Measurements from ENCODE around the gene SLC50A1. TPM values are rescaled to one million over a fixed set of nuclear protein-coding genes. Genes with fewer than 3 reads are reported as not detected.

Gene SLC50A1
- 27.9 and 32.5 TPM in 2 replicates for total RNA-seq

GRCh38 chr1:155135415-155136028, at the start of gene SLC50A1:
Gene SLC50A1 (plus strand): TSS chr1:155135852. CDS start chr1:155135912, 60 bp downstream.
- intact Hi-C loops (cut with micrococcal nuclease), result loop anchor here (1.0 to 5.0 kb wide), 6 partner anchors 8 to 919 kb away; partner anchors contain the start of genes EFNA1, LAMTOR2, RUSC1 and UBE2Q1

GRCh38 chr1:155086128-155086741, 49.4 kb upstream of the SLC50A1 start:
- intact Hi-C loops (cut with micrococcal nuclease), result loop anchor here (1.0 to 5.0 kb wide), 2 partner anchors 82 to 141 kb away; no protein-coding TSS in a partner anchor

- intact Hi-C loops (cut with micrococcal nuclease), result loop anchor here (1.0 to 5.0 kb wide), 2 partner anchors 81 to 140 kb away; no protein-coding TSS in a partner anchor
Measured at GRCh38 chr1:155086856-155087535, 48.7 kb upstream of the SLC50A1 start.

- intact Hi-C loops (cut with micrococcal nuclease), result loop anchor here (1.0 kb wide), 2 partner anchors 76 to 81 kb away; no protein-coding TSS in a partner anchor
Measured at GRCh38 chr1:155091071-155092051, 44.3 kb upstream of the SLC50A1 start.

- intact Hi-C loops (cut with micrococcal nuclease), result no loop called here
Measured at GRCh38 chr1:155092131-155092530, 43.5 kb upstream of the SLC50A1 start.

GRCh38 chr1:155092641-155093040, 43.0 kb upstream of the SLC50A1 start:
- intact Hi-C loops (cut with micrococcal nuclease), result no loop called here

GRCh38 chr1:155093911-155094621, 41.6 kb upstream of the SLC50A1 start:
- intact Hi-C loops (cut with micrococcal nuclease), result no loop called here

GRCh38 chr1:155094622-155094948, 41.1 kb upstream of the SLC50A1 start:
- intact Hi-C loops (cut with micrococcal nuclease), result no loop called here

- intact Hi-C loops (cut with micrococcal nuclease), result no loop called here
Measured at GRCh38 chr1:155099331-155099730, 36.3 kb upstream of the SLC50A1 start.

- intact Hi-C loops (cut with micrococcal nuclease), result no loop called here
Measured at GRCh38 chr1:155103325-155103724, 32.3 kb upstream of the SLC50A1 start.

- intact Hi-C loops (cut with micrococcal nuclease), result no loop called here
Measured at GRCh38 chr1:155104605-155105534, 30.8 kb upstream of the SLC50A1 start.

GRCh38 chr1:155105604-155106011, 30.0 kb upstream of the SLC50A1 start:
- intact Hi-C loops (cut with micrococcal nuclease), result no loop called here

- intact Hi-C loops (cut with micrococcal nuclease), result no loop called here
Measured at GRCh38 chr1:155106862-155107261, 28.8 kb upstream of the SLC50A1 start.

- intact Hi-C loops (cut with micrococcal nuclease), result no loop called here
Measured at GRCh38 chr1:155107309-155108264, 28.1 kb upstream of the SLC50A1 start.

GRCh38 chr1:155108296-155108695, 27.4 kb upstream of the SLC50A1 start:
- intact Hi-C loops (cut with micrococcal nuclease), result no loop called here

- intact Hi-C loops (cut with micrococcal nuclease), result no loop called here
Measured at GRCh38 chr1:155110381-155110780, 25.3 kb upstream of the SLC50A1 start.

GRCh38 chr1:155110826-155111225, 24.8 kb upstream of the SLC50A1 start:
- intact Hi-C loops (cut with micrococcal nuclease), result no loop called here

GRCh38 chr1:155113450-155113980, 22.1 kb upstream of the SLC50A1 start:
- intact Hi-C loops (cut with micrococcal nuclease), result no loop called here

Data from T-helper 1 cell treated with Interleukin-12 subunit alpha and Interleukin-12 subunit beta and Interleukin-4 antibody, amounts not matched to agents 30 ng/mL and 1 ng/mL, for 36 hours (primary cell).